Measurements from ENCODE around the gene BLTP3A.
"Not testable (repeated sequence)": the region's sequence is repeated elsewhere in the genome, so short reads cannot be mapped to it uniquely, and the experiment has no call there.

BLTP3A gene

DNA sequence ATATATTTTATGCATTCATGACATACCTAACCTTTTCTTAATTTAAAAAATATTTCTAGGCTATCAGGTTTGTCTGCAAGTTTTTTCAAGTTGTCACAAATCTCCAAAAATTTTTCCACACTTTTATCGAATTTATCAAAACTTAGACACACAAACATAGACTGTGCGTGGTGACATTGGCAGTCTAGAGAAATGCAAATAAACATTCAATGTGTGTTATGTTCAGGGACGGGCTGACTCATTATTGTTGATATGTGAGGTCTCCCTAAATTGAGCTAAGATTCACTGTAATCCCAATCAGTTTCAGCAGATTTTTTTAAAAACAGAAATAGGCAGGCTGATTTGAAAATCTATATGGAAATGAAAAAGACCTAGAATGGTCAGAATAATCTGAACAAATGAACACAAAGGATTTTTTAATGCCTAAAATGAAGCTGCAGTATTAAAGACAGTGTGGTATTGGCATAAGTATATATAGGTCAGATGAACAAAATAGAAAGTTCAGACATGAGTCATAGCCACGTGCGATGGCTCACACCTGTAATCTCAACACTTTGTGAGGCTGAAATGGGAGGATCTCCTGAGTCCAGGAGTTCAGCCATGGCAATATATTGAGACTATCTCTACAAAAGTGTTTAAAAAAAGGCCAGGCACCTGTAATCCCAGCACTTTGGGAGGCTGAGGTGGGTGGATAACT lies 19.2 kb downstream of the BLTP3A start:
- Histone ChIP-seq H3K4me3 (ENCODE audit: low read depth in 1 of 2, low read length in 2 of 2) (no peak overlapping the region), H3K36me3 (ENCODE audit: control insufficient read depth in 1 of 2, insufficient read depth in 2 of 2, low read length in 2 of 2) (no peaks in the 10 kb centered on the region), H3K4me1 (ENCODE audit: control insufficient read depth in 1 of 2, insufficient read depth in 2 of 2, low read length in 2 of 2) (no peaks in the 10 kb centered on the region), H3K9me3 (ENCODE audit: control insufficient read depth in 1 of 2, low read length in 2 of 2) (no peaks in the 10 kb centered on the region), H3K27me3 (ENCODE audit: low read depth, low read length) (no peaks in the 10 kb centered on the region), H3K27ac (ENCODE audit: low read length) (no peak overlapping the region)

DNA sequence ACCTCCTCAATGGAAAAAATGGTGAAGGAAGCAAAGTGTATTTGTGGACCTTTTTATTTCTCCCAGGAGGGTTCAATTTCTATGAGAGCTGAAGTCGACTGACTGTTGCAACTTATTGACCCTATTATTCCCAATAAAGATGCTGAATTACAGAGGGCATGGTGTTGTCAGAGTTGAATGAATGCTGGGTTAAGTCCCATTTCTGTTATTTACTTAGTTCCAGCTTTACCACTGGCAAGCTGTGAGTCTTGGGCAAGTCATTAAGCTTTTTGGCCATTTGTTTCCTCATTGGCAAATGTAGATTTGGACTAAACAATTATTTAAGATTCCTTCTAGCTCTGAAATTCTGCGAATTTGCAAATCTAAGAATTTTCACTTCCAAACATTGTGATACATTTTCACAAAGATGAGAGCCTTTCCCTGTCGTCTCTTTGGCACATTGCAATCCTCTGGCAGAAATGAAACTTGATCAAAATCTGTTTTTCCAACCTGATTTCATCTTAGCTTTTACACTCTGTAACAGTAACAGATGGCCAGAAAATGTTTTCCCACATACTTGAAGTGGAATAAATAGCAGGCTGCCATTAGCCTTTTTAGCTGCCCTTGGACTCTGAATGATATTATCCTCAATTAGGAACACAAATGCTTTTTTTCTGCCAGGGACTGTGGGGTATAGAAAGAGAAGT lies 21.3 kb downstream of the BLTP3A start:
- Histone ChIP-seq H3K27ac (ENCODE audit: low read length) (no peak overlapping the region), H3K27me3 (ENCODE audit: low read depth, low read length) (no peaks in the 10 kb centered on the region), H3K4me1 (ENCODE audit: control insufficient read depth in 1 of 2, insufficient read depth in 2 of 2, low read length in 2 of 2) (no peaks in the 10 kb centered on the region), H3K4me3 (ENCODE audit: low read depth in 1 of 2, low read length in 2 of 2) (no peak overlapping the region), H3K36me3 (ENCODE audit: control insufficient read depth in 1 of 2, insufficient read depth in 2 of 2, low read length in 2 of 2) (no peaks in the 10 kb centered on the region), H3K9me3 (ENCODE audit: control insufficient read depth in 1 of 2, low read length in 2 of 2) (no peaks in the 10 kb centered on the region)

DNA sequence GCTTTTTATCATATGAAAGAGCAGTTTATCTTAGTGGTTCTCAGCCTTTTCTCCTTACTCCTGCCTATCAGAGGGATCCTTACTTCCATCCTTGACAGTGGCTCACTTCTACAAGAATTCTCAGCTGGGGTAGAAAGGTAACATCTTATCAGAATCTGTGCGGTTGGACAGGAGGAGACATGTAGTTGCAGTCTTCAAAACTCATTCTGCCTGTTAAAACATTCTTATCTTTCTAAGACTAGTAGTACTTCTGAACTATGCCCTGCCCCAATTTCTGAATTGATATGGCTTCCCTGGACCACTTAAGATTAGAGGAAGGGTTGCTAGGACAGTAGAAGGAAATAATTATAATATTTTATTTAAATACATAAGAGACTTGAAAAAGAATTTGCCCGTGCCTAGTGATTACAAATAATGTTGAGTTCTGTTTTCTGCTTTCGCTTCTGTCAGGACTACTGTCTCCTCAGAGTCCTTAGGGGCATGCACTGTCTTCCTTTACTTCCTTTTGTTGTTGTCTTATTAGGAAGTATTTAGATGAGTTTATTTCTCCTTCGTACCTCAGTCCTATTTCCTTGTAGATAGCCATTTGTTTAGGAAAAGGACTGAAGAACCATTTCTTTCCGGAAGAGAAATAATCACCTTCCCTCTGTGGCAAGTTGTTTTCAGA lies 24.9 kb downstream of the BLTP3A start:
- peaks cover 0 to 5% of the 10 kb centered on the region in 2 donors for H3K4me1 ChIP-seq (ENCODE audit: control insufficient read depth in 1 of 2, insufficient read depth in 2 of 2, low read length in 2 of 2)
- H3K4me3 ChIP-seq (ENCODE audit: low read depth in 1 of 2, low read length in 2 of 2) = no peak overlapping the region
- H3K27ac ChIP-seq (ENCODE audit: low read length) = no peak overlapping the region

DNA sequence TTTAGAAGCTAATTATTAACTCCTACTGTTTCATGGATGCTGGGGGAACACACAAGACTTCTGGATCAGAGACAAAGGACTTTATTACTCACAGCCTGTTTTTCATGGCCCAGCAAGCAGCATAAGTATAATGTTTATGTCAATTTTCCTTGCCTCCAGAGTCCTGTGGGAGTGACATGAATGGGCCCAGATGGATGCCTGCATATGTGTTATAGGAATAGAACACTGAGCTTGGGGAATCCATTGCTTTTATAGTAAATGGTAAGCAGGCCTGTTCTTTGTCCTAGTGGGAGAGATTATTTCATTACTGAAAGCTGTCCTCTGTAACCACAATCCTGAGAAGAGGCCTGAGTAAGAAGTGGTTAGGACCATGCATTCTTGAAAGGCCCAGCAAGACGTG lies 25.6 kb downstream of the BLTP3A start:
- Histone ChIP-seq H3K27me3 (ENCODE audit: low read depth, low read length) (no peaks in the 10 kb centered on the region), H3K9me3 (ENCODE audit: control insufficient read depth in 1 of 2, low read length in 2 of 2) (no peaks in the 10 kb centered on the region), H3K4me3 (ENCODE audit: low read depth in 1 of 2, low read length in 2 of 2) (no peak overlapping the region), H3K36me3 (ENCODE audit: control insufficient read depth in 1 of 2, insufficient read depth in 2 of 2, low read length in 2 of 2) (peaks cover 0 to 7% of the 10 kb centered on the region in 2 donors), H3K4me1 (ENCODE audit: control insufficient read depth in 1 of 2, insufficient read depth in 2 of 2, low read length in 2 of 2) (peaks cover 0 to 5% of the 10 kb centered on the region in 2 donors), H3K27ac (ENCODE audit: low read length) (no peak overlapping the region)

More for the DNA sequence above, 24.9 kb downstream of the BLTP3A start:
- Histone ChIP-seq H3K9me3 (ENCODE audit: control insufficient read depth in 1 of 2, low read length in 2 of 2) (no peaks in the 10 kb centered on the region), H3K27me3 (ENCODE audit: low read depth, low read length) (no peaks in the 10 kb centered on the region), H3K36me3 (ENCODE audit: control insufficient read depth in 1 of 2, insufficient read depth in 2 of 2, low read length in 2 of 2) (peaks cover 0 to under 1% of the 10 kb centered on the region in 2 donors)

DNA sequence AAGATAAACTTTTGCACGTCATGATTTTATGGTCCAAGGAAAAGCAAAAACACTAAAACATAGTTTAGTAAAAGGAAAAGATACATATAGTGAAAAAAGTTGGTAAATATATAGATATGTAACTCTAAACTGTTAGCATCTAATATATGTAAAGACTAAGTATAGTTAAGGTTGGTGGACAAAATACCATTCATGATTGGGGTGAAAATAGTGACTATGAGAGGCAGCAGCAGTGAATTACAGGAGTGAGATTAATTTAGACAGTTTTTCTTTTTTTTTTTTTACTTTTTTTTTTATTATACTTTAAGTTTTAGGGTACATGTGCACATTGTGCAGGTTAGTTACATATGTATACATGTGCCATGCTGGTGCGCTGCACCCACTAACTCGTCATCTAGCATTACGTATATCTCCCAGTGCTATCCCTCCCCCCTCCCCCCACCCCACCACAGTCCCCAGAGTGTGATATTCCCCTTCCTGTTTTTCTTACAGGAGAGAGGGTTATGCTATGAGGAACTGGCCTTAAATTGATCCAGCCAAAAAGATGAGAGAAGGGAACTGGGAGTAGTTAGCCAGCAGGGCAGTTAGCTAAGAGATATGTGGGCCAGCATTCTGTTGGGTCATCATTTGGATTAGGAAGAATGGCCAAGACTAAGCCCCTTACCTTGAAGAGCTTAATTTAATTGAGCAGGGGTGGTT lies 27.1 kb downstream of the BLTP3A start:
- not testable (repeated sequence) for H3K27ac ChIP-seq (ENCODE audit: low read length)

DNA sequence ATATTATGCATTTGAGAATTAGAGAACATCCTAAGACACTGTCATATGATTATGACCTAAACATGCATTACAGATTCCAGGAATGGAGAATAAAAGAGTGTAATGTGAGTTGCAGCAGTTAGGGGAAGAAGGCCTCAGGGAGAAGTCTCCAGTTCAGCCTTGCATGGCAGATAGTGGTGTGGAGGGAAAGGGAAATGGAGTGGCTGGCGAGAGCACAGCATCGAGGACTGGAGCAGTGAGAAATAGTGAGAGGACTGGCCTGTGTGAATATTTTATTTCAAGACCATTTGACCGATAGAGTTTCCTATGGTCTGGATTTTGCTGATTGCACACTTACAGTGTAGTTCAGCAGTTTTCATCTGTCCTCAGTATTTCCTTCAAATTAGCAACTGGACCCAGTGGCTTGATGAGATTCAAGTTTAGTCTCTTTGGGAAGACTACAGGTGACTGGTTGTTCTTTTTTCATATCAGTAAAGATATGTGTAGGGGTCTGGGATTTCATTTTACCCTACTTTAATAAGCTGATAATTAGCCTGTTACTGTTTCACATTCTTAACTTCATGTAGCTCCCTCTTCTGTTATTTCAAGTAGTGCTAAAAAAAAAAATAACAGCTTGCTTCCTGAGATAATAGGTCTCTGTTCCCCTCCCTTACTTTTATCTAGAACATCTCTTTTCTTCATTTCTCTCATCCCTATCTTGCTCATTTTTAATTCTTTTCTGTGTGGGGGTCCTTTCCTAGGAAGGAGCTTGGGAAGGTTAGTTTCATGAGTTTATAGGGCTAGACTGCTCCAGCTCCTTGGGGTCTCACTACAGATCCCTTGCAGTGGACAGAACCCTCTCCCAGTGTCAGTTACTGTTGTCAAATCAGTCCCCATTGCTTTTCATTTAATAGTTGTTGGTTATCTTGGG lies 27.9 kb downstream of the BLTP3A start:
- H3K27me3 ChIP-seq (ENCODE audit: low read depth, low read length) = no peaks in the 10 kb centered on the region
- no peak overlapping the region for H3K27ac ChIP-seq (ENCODE audit: low read length)
- H3K4me1 ChIP-seq (ENCODE audit: control insufficient read depth in 1 of 2, insufficient read depth in 2 of 2, low read length in 2 of 2) = peaks cover 0 to 5% of the 10 kb centered on the region in 2 donors
- no peak overlapping the region for H3K4me3 ChIP-seq (ENCODE audit: low read depth in 1 of 2, low read length in 2 of 2)
- H3K9me3 ChIP-seq (ENCODE audit: control insufficient read depth in 1 of 2, low read length in 2 of 2) = no peaks in the 10 kb centered on the region
- H3K36me3 ChIP-seq (ENCODE audit: control insufficient read depth in 1 of 2, insufficient read depth in 2 of 2, low read length in 2 of 2) = peaks cover 10 to 21% of the 10 kb centered on the region in 2 donors

More for the DNA sequence above, 27.1 kb downstream of the BLTP3A start:
- not testable (repeated sequence) for H3K27me3 ChIP-seq (ENCODE audit: low read depth, low read length); H3K9me3 ChIP-seq (ENCODE audit: control insufficient read depth in 1 of 2, low read length in 2 of 2); H3K4me3 ChIP-seq (ENCODE audit: low read depth in 1 of 2, low read length in 2 of 2); H3K4me1 ChIP-seq (ENCODE audit: control insufficient read depth in 1 of 2, insufficient read depth in 2 of 2, low read length in 2 of 2)
- peaks cover 9 to 21% of the 10 kb centered on the region in 2 donors for H3K36me3 ChIP-seq (ENCODE audit: control insufficient read depth in 1 of 2, insufficient read depth in 2 of 2, low read length in 2 of 2)

DNA sequence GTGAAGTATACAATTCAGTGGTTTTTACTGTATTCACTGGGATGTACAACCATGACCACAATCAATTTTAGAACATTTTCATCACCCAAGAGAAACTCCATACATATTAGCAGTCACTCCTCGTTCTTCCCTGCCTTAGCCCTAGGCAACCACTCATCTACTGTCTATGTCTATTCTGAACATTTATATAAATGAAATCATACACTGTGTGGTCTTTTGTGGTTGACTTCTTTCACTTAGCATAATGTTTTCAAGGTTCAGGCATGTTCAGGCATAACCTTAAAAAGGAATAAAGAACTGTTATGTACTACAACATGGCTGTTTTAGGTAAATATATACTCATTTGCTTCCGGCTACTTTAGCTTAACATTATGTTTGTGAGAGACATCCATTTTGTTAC lies 37.3 kb downstream of the BLTP3A start:
- H3K27me3 ChIP-seq (ENCODE audit: low read depth, low read length) = no peaks in the 10 kb centered on the region
- H3K36me3 ChIP-seq (ENCODE audit: control insufficient read depth in 1 of 2, insufficient read depth in 2 of 2, low read length in 2 of 2) = peaks cover 7 to 20% of the 10 kb centered on the region in 2 donors
- no peak overlapping the region for H3K27ac ChIP-seq (ENCODE audit: low read length)
- no peaks in the 10 kb centered on the region for H3K4me1 ChIP-seq (ENCODE audit: control insufficient read depth in 1 of 2, insufficient read depth in 2 of 2, low read length in 2 of 2)
- no peak overlapping the region for H3K4me3 ChIP-seq (ENCODE audit: low read depth in 1 of 2, low read length in 2 of 2)
- H3K9me3 ChIP-seq (ENCODE audit: control insufficient read depth in 1 of 2, low read length in 2 of 2) = no peaks in the 10 kb centered on the region

DNA sequence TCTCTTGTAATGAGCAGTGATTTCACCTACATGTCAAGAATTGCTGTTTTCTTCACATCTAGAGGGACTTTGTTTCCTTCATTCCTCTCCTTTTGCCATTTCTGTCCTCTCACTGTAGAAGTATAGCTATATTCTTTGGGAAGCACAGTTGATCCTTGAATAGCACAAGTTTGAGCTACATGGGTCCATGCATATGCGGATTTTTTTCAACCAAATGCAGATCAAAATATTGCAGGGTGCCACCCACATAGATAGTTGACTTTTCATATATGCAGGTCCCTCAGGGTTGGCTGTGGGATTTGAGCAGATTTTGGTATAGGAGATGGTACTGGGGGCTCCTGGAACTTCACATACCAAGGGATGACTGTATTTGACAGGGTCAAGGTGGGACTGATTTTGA lies 41.1 kb downstream of the BLTP3A start:
- Histone ChIP-seq H3K27me3 (ENCODE audit: low read depth, low read length) (no peaks in the 10 kb centered on the region), H3K9me3 (ENCODE audit: control insufficient read depth in 1 of 2, low read length in 2 of 2) (no peaks in the 10 kb centered on the region), H3K36me3 (ENCODE audit: control insufficient read depth in 1 of 2, insufficient read depth in 2 of 2, low read length in 2 of 2) (peaks cover 24 to 32% of the 10 kb centered on the region in 2 donors), H3K4me3 (ENCODE audit: low read depth in 1 of 2, low read length in 2 of 2) (no peak overlapping the region), H3K27ac (ENCODE audit: low read length) (no peak overlapping the region), H3K4me1 (ENCODE audit: control insufficient read depth in 1 of 2, insufficient read depth in 2 of 2, low read length in 2 of 2) (no peaks in the 10 kb centered on the region)

DNA sequence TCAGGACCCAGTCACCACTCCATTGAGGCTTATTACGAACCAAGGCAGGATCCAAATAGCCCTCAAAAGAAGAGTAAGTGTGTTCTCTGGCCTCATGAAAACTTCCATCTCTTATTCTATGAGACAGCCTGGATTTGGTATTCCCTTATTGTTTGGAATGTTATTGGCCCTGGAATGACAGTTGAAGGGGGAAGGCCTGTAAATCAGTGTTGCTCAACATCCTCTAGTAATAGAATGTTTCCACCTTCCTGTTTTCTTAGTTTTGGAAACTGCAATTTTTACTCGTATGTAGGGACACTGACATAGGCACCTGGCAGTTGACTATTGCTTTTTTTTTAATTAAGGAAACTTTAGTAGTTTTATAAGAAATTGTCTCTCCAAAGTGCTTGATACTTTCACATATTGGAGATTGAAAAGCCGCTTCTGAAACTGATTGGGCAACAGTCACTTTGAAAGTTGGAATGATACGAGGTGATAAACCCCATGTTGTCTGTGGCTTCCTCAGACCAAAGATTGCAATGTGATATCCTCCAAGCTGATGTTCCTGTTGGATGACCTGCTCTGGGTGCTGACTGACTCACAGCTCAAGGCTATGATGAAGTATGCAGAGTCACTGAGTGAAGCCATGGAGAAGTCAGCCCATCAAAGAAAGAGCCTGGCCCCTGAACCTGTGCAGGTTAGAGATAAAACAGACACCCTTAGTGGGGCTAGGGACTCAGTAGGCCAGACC lies 43.1 kb downstream of the BLTP3A start:
- H3K27ac ChIP-seq (ENCODE audit: low read length) = no peak overlapping the region
- H3K4me1 ChIP-seq (ENCODE audit: control insufficient read depth in 1 of 2, insufficient read depth in 2 of 2, low read length in 2 of 2) = no peaks in the 10 kb centered on the region
- no peak overlapping the region for H3K4me3 ChIP-seq (ENCODE audit: low read depth in 1 of 2, low read length in 2 of 2)
- no peaks in the 10 kb centered on the region for H3K27me3 ChIP-seq (ENCODE audit: low read depth, low read length)
- peaks cover 23 to 28% of the 10 kb centered on the region in 2 donors for H3K36me3 ChIP-seq (ENCODE audit: control insufficient read depth in 1 of 2, insufficient read depth in 2 of 2, low read length in 2 of 2)
- H3K9me3 ChIP-seq (ENCODE audit: control insufficient read depth in 1 of 2, low read length in 2 of 2) = no peaks in the 10 kb centered on the region

DNA sequence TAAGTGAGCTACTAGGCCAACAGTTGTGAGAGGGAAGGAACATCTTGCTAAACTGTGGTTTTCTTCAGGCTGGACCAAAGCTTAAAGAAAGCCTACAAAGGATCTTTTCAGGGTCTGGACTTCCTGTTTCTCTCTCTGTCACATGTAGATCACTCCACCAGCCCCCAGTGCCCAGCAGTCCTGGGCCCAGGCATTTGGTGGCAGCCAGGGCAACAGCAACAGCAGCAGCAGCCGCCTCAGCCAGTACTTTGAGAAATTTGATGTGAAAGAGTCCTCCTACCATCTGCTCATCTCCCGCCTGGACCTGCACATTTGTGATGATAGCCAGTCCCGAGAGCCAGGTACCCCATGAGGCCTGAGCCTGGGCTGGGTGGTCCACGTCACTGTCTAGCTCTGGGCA lies 44.1 kb downstream of the BLTP3A start:
- Histone ChIP-seq H3K4me1 (ENCODE audit: control insufficient read depth in 1 of 2, insufficient read depth in 2 of 2, low read length in 2 of 2) (no peaks in the 10 kb centered on the region), H3K27ac (ENCODE audit: low read length) (no peak overlapping the region), H3K9me3 (ENCODE audit: control insufficient read depth in 1 of 2, low read length in 2 of 2) (no peaks in the 10 kb centered on the region), H3K4me3 (ENCODE audit: low read depth in 1 of 2, low read length in 2 of 2) (no peak overlapping the region), H3K36me3 (ENCODE audit: control insufficient read depth in 1 of 2, insufficient read depth in 2 of 2, low read length in 2 of 2) (peaks cover 20 to 28% of the 10 kb centered on the region in 2 donors), H3K27me3 (ENCODE audit: low read depth, low read length) (no peaks in the 10 kb centered on the region)
